HG02943 (cell line): ENCODE results near the gene TMEM144.

Source experiments
- ATAC-seq: cut with Tn5 transposase; IDR thresholded peaks from one replicate; pipeline ENCODE4 v1.9.1; 2021; ENCODE audit warnings: mild to moderate bottlenecking, low read depth, moderate library complexity; ENCODE audit not compliant: unreplicated experiment

The TMEM144 gene

DNA sequence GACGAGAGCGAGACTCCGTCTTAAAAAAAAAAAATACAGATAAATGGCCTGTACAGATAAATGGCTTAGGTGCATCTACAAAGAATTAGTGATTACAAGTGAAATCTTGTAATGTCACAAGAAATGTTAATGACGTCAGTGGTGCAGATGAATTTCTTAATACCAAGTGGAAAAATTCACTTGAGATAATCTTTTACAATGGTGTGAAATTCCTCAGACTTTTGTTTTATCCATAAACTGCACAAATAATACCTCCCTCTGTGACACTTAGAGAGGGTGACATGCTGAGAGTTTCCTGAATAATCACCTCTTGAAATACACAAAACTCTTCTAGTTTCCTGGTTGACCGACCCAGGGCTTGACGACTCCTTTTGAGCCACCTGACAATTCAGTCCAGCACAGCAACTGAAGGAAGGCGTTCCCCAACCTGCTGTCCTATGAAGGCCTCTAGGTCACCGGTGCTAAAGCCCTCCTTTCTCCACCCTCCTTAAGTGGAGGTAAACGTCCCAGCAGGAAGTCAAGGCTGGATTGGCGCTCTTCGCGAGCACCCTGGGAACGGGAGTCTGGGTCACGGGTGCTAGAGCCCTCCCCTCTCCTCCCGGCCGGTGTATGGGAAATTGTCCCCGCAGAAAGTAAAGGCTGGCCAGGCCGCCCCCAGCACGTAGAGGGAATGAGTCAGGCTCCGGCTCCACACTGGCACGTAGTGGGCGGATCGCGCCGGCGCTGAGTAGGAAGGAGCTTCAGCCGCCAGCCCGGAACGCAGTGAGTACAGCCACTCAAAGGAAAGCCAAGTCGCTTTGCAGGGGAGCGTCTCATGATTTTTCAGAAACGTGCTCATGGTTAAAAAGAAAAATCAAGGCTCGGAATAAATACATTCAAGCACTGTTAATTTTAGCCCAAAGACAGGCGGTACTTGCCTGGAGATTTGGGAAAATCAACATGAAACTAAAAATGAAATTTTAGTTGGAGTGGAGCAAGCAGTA lies at the start of gene TMEM144:
Gene TMEM144, plus strand, starts transcription at position 662 of the 983 bp plus-strand sequence. CDS start 2,182 bp downstream, outside the sequence.
- peak; percentile 95 for ATAC-seq

DNA sequence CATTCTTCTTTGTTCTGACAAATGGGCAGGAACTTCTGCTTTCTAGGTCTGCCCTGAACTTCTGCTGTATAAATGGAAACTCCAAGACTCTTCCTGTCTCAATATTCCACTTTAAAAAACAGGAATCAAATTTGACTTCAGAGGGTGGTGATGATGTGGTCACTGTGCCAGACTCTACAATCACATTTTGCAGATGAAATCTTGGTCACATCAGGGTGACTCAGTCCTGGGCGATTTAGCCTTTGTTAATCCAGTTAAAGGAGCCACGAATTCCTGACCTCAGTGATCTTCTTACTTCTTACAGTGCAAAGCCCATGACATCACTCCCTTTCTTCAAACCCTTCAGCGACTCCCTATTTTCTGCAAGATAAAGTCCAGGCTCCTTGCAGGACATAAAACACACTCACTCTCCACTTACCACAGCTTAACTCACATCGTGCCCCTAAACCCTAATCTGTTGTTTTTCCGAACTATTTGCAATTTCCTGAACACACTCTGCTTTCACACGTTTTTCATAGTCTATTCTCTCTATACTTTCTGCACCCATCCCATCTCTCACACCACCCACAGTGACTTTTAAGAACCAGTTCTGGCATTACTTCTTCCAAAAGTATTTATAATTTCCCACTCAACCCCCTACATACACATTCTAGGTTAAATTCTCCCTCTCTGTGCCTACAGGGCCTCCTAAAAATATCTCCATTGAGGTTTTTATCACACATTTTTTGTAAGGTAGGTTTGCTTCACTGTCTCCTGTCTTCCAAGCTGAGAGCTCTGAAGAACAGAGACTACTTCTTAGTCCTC lies 48.5 kb upstream of the TMEM144 start:
- no peak for ATAC-seq

GRCh38 chr4:158162631-158163030 lies 47.7 kb upstream of the TMEM144 start:
- no peak for ATAC-seq

- ATAC-seq: no peak
Measured at GRCh38 chr4:158163941-158164767, 46.1 kb upstream of the TMEM144 start.

GRCh38 chr4:158164768-158165213 lies 45.5 kb upstream of the TMEM144 start:
- ATAC-seq: no peak

DNA sequence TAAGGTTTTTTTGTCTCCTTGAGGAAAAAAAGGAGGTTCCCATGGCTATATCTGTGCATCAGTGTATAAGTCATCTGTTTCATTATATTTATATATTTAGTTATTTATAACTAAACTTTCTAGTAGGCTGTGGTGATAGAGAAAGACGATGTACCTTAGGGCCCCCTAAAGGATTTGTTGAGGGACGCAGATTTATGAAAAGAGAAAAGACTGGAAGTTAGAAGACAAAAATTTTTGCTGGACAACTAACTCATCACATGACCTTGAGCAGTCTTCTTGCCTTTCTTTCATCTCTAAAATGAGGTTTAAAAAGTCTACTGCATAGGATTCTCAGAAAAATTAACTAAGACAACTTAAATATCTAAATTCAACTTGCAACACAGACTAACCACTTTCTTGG lies 43.6 kb upstream of the TMEM144 start:
- ATAC-seq: no peak

DNA sequence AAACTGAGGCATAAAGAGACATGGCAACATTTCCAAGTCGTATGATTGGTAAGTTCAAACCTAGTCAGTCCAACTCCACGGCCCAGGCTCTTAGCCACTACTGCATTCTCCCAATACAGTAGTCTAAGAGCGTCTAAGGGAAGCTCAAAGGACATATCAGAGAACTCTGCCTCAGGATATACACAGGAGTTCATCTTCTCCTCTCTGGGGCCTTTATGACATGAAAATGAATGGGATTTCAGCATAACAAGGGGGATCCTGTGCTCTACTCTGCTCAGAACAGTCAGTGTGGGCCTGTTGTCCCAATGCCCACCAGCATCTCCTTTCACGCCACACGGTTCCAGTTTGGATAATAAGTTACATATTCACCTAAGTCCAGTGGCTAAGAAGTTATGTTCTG lies 41.7 kb upstream of the TMEM144 start:
- no peak for ATAC-seq

GRCh38 chr4:158169506-158169905 lies 40.8 kb upstream of the TMEM144 start:
- no peak for ATAC-seq

GRCh38 chr4:158169931-158170690 lies 40.2 kb upstream of the TMEM144 start:
- no peak for ATAC-seq

- ATAC-seq: no peak
Measured at GRCh38 chr4:158170691-158171561, 39.4 kb upstream of the TMEM144 start.

GRCh38 chr4:158172261-158173258 lies 37.7 kb upstream of the TMEM144 start, which contains the start of gene GASK1B:
Gene GASK1B, minus strand, starts transcription at chr4:158173025. Its CDS starts 1,650 bp downstream, at chr4:158171375.
- ATAC-seq: no peak

DNA sequence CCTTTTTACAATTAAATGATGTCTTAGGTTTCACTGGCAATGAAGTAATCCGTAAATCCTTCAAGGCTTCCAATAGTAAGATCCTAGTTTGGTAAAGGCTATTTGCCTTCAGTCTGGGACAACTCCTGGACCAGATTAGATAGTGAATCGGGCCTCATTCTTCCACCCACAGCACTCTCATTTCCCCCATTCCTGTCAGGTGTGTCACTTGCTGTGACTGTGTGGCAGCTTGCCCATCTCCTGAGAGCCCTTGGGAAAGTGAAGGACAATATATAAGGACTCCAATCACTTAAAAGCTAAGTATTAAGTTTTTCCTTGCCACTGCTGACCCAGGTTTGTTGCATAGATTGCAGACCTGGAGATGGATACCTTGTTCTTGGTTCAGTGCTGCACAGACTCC lies 34.2 kb upstream of the TMEM144 start:
- ATAC-seq: no peak

GRCh38 chr4:158176776-158177175 lies 33.5 kb upstream of the TMEM144 start:
- ATAC-seq: no peak

DNA sequence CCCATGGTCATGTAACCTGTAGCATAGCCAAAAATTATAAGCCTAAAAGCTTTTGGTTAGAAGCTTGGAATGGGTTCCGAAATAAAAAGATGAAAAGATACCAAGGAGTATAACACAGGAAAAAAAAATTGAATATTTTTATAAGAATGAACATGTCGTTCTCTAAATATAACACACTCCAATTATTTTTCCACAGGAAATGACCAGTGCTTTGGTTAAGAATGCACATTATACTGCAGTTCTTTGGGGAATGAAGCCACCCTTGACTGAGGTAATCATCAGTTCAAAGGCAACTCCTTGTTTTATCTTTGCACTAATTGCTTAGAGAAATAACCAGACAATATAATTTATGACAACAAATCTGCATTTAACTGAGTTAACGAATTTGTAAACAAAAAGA lies 30.8 kb upstream of the TMEM144 start:
- ATAC-seq: no peak

DNA sequence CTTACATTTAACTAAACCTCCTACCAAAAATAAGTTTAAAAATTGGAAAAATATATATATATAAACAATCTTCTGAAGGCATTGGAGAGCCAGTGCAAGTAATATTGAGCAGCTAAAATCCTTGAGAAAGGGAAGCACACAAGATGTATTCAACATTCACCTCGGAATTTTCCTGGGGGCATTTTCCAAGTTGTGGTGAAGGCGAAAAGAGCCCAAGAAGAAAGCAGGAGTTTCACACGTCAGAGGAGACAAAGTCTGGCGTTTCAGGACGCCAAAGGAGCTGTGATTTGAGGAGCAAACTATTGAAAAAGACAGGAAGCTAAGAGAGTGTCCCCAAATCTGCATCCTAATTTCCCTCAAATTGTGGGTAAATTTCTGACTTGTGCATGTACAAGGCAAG lies 28.4 kb upstream of the TMEM144 start:
- no peak for ATAC-seq

DNA sequence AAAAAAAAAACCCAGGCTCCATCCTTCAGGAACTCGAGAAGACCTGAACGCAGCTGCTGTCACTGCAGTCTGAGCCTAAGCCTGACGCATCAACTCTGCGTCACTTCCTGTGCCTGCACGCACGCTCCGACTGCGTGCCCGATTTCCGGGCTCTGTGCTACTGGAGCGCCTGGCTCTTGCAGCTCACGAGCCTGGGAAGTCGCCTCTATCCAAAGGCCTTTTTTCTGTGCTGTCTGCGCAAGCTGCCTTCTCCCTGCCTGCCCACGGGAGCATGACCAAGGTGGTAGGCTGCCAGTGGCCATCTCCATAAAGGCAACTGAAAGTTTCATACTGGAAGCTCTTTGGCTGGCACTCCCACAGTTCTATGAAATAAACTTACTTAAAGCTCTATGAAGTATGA lies 27.6 kb upstream of the TMEM144 start:
- ATAC-seq: no peak

DNA sequence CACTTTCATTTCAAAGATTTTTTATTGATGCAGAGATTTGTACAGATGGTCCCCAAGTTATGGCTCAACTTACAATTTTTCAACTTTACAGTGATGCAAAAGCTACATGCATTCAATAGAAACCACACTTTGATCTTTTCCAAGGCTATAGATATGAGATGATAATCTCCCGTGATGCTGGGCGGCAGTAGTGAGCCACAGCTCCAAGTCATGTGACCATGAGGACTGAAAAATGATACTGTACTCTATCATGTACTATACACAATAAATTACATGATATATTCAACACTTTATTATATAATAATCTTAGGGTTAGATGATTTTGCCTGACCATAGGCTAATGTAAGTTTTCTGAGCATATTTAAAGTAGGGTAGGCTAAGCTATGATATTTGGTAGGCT lies 23.5 kb upstream of the TMEM144 start:
- ATAC-seq: no peak
